ENCODE measurements around the gene SOX6.

DNA sequence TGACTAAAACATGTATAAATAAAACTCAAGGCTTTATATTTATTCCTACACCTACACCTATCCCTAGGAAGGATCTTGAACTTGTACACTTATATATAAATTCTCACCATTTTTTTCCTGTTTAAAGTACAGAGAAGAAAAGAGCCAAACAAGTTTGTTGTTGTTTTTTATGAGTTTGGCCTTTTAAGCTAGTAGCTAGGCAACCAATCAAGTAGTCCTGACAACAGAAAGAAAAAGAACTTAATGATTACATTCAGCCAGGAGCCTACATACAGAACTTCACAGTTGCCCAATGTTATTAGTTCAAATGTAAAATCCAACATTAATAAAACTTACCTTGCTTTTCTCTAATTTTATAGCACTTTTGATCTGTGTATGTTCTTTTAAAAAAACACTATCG, 316.2 kb downstream of the SOX6 start:
- no peak for TF ChIP-seq POLR2AphosphoS5 (IDR thresholded peaks at IDR 0.05; ENCODE audit: low read depth, low read length)
- TF ChIP-seq RXRA (IDR thresholded peaks at IDR 0.05; ENCODE audit: borderline replicate concordance, low read depth) = no peak
- no peak for TF ChIP-seq MXI1 (IDR thresholded peaks at IDR 0.05; ENCODE audit: low read depth, low read length)
- TF ChIP-seq, protein P1, sequence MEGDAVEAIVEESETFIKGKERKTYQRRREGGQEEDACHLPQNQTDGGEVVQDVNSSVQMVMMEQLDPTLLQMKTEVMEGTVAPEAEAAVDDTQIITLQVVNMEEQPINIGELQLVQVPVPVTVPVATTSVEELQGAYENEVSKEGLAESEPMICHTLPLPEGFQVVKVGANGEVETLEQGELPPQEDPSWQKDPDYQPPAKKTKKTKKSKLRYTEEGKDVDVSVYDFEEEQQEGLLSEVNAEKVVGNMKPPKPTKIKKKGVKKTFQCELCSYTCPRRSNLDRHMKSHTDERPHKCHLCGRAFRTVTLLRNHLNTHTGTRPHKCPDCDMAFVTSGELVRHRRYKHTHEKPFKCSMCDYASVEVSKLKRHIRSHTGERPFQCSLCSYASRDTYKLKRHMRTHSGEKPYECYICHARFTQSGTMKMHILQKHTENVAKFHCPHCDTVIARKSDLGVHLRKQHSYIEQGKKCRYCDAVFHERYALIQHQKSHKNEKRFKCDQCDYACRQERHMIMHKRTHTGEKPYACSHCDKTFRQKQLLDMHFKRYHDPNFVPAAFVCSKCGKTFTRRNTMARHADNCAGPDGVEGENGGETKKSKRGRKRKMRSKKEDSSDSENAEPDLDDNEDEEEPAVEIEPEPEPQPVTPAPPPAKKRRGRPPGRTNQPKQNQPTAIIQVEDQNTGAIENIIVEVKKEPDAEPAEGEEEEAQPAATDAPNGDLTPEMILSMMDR (IDR thresholded peaks at IDR 0.05) = no peak
- TF ChIP-seq JUND (IDR thresholded peaks at IDR 0.05) = no peak
- no peak for TF ChIP-seq TAF1 (IDR thresholded peaks at IDR 0.05; ENCODE audit: borderline replicate concordance, low read depth, low read length)
- no peak for TF ChIP-seq SMC3 (IDR thresholded peaks at IDR 0.05; ENCODE audit: low read depth, low read length)
- TF ChIP-seq RCOR1 (IDR thresholded peaks at IDR 0.05; ENCODE audit: low read length) = no peak
- TF ChIP-seq YY1 (IDR thresholded peaks at IDR 0.05; ENCODE audit: low read depth) = no peak

All from SK-N-SH (cell line).